WI38 (cell line): ENCODE measurements around the gene RAB28.

ENCODE experiments used
- H3K4me3 ChIP-seq: 2 replicates; pipeline ENCODE4 v1.5.1; 2011; ENCODE audit warnings: low read depth, mild to moderate bottlenecking, control low read depth, low read length
- TF ChIP-seq, protein P1 (sequence below): IDR thresholded peaks from 2 replicates; pipeline ENCODE4 v1.5.1; 2012; ENCODE audit warnings: low read depth, mild to moderate bottlenecking, control low read depth, low read length

RAB28 gene

DNA sequence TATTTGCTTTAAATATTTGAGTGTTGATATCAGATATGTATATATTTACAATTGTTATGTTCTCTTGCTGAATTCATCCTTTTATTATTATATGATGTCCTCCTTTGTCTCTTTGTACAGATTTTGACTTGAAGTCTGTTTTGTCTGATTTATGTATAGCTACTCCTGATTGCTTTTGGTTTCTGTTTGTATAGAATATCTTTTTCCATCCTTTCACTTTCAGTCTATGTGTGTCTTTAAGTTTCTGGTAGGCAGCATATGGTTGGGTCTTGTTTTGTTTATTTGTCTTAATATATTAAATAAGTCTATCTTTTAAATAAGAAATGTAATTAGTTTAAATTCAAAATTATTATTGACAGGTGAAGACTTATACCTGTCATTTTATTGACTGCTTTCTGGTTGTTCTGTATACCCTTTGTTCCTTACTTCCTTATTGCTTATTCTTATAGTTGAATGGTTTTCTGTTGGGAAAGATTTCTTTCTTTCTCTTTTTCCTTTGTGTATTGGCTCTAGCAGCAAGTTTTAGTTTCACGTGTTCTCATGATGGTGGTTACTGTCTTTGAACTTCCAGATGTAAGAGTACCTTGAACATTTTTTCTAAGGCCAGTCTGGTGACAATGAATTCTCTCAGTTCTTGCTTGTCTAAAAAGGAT is 31.1 kb downstream of the RAB28 start:
- TF ChIP-seq, protein P1, sequence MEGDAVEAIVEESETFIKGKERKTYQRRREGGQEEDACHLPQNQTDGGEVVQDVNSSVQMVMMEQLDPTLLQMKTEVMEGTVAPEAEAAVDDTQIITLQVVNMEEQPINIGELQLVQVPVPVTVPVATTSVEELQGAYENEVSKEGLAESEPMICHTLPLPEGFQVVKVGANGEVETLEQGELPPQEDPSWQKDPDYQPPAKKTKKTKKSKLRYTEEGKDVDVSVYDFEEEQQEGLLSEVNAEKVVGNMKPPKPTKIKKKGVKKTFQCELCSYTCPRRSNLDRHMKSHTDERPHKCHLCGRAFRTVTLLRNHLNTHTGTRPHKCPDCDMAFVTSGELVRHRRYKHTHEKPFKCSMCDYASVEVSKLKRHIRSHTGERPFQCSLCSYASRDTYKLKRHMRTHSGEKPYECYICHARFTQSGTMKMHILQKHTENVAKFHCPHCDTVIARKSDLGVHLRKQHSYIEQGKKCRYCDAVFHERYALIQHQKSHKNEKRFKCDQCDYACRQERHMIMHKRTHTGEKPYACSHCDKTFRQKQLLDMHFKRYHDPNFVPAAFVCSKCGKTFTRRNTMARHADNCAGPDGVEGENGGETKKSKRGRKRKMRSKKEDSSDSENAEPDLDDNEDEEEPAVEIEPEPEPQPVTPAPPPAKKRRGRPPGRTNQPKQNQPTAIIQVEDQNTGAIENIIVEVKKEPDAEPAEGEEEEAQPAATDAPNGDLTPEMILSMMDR = no peak
- H3K4me3 ChIP-seq = no peak overlapping the region

DNA sequence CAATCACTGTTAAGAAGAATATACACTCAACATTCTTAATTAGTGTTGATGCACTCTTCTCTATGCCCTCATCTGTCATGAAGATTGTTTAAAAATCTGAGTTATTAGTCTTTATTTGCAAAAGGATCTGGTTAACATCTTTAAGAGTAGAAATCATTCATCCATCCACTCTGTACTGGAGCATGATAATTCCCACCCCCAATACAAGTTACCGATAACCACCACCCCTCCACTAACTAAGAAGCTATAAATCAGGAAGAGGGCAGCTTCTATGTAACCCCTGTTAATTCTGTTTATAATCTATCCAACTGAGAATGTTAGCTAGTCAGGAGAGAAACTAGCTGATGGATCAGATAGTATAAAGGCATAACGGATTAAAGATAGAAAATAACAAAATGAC is 34.5 kb downstream of the RAB28 start:
- TF ChIP-seq, protein P1 = no peak
- H3K4me3 ChIP-seq = no peak overlapping the region

DNA sequence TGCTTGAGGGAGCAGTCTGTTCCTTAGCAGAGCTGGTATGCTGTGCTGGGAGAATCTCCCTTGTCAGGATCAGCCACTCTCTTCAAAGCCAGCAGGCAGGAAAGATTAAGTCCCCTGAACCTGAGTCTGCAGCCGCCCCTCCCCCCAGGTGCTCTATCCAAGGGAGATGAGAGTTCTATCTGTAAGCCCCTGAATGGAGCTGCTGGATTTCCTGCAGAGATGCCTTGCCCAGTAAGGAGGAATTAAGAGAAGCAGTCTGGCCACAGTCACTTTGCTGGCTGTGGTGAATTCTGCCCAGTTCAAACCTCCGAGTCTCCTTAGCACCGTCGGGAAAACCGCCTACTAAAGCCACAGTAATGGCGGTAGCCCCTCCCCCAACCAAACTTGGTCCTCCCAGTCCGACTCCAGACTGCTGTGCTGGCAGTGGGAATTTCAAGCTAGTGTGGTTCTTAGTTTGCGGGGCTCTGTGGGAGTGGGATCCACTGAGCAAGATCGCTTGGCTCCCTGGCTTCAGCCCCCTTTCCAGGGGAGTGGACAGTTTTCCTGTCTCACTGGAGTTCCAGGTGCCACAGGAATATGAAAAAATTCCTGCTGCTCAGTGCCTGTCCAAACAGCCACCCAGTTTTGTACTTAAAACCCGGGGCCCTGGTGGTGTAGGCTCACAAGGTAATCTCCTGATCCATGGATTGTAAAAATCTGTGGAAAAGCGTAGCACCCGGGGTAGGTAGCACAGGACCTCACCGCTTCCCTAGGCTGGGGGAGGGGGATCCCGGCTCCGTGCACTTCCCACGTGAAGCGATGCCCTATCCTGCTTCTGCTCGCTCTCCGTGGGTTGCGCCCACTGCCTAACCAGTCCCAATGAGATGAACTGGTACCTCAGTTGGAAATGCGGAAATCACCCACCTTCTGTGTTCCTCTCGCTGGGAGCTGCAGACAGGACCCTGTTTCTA is 38.0 kb downstream of the RAB28 start:
- TF ChIP-seq, protein P1 = no peak
- H3K4me3 ChIP-seq = no peak overlapping the region

DNA sequence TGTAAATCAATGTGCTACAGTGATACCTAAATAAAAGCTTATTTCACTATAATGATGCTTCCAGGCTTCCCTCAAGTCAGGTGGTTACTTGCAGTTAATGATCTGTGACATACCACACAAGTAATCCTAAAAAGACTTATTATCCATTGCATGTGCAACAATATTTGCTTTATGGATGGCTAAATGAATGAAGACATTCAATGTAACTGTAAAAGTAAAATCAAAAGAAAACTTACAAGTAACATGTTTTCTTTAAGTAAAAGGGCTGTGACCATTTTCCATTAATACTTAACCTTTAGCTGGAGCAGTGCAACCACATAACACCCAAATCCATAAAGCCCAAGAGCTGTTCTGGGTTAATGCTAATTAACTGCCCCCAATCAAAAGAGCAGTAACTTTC is 42.6 kb downstream of the RAB28 start:
- no peak overlapping the region for H3K4me3 ChIP-seq
- TF ChIP-seq, protein P1 = no peak

DNA sequence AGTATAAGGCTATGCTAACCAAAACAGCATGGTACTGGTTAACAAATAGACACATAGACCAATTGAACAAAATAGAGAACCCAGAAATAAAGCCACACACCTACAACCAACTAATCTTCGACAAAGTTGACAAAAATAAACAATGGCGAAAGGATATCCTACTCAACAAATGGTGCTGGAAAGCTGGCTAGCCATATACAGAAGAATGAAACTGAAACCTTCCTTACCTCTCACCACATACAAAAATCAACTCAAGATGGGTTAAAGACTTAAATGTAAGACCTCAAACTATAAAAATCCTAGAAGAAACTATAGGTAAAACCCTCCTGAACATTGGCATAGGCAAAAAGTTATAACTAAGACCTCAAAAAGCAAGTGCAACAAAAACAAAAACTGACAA is 47.2 kb downstream of the RAB28 start:
- H3K4me3 ChIP-seq = no peak overlapping the region
- TF ChIP-seq, protein P1 = no peak

DNA sequence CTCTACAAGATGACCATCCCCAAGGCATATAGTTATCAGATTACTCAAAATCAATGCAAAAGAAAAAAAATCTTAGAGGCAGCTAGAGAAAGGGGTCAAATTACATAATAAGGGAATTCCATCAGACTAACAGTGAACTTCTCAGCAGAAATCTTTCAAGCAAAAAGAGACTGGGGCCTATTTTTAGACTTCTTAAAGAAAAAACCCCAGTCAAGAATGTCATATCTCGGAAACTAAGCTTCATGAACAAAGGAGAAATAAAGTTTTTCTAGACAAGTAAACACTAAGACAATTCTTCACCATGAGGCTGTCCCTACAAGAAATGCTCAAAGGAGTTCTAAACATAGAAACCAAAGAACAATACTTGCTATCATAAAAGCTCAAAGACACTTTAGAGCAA is 51.7 kb downstream of the RAB28 start:
- TF ChIP-seq, protein P1 = no peak
- H3K4me3 ChIP-seq = no peak overlapping the region

DNA sequence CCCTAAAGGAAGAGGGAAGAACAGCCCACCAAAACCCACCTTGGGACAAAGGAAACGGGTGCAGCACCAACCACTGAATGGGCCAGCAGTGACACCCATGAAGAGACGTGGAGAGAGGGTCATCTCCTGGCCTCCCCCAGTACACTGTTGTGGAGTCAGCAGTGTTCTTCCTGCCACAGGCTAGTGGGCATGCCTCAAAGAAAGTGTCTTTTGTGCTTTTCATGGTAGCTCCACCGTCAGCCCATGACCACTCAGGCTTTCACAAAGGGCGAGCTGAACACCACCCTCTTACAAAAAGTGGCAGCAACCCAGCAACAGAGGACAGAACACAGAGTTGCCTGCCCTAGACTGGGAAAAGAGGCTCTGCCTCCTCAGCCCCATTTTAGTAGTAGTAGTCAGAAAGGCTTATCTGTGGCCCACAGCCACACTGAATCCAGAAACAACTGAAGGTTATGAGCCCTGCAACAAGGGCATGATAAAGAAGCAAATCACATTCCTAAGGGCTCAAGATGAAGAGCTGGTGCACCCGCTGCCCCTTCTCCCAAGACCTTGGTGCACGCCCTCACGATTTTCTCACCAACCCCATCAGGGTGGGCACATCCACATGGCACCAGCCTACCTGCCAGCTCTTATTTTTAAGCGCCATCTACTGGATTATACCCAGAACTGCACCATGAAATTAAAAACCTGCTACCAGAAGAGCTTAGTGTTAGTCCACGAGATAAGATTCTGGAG is 53.1 kb downstream of the RAB28 start:
- TF ChIP-seq, protein P1 = peak; percentile 21
- no peak overlapping the region for H3K4me3 ChIP-seq
